Endothelial cell of umbilical vein (primary cell): ENCODE data around the gene RBP5. TPM values are rescaled to one million over a fixed set of nuclear protein-coding genes. Genes with fewer than 3 reads are reported as not detected.

ENCODE experiments used
- BruUV-seq: library from RNA; stranded (reverse); fragments of 400-500 nt; replicated peaks from 2 replicates; lab custom pipeline; 2021; lab: Mats Ljungman, UMichigan
- CTCF ChIA-PET: fragments of 300-600, 350-600 bp; sonication (Branson Sonifier 250); formaldehyde crosslinking; loops from one replicate; lab custom pipeline; 2021; ENCODE audit warnings: antibody characterized with exemption, inconsistent platforms; lab: Charles Lee
- POLR2A ChIA-PET: fragments of 300-600, 350-600 bp; sonication (Branson Sonifier 250); formaldehyde crosslinking; loops from one replicate; lab custom pipeline; 2021; ENCODE audit warnings: antibody characterized with exemption, inconsistent platforms; lab: Charles Lee
- DNase-seq: peaks from one replicate; pipeline ENCODE4 v3.0.0-alpha.2; 2011; ENCODE audit warnings: low read depth, low spot score
- FAIRE-seq: peaks from 2 replicates; lab custom pipeline; 2011; peaks lifted over from hg19 to GRCh38; lab: Jason Lieb, UNC
- H2AFZ ChIP-seq: 2 replicates; pipeline ENCODE4 v1.6.0; 2012; ENCODE audit warnings: low read depth, low read length, control low read depth, inconsistent platforms
- H3K27ac ChIP-seq: 2 replicates; pipeline ENCODE4 v1.5.1; 2011; ENCODE audit warnings: low read depth, mild to moderate bottlenecking, control low read depth, low read length, moderate library complexity; ENCODE audit not compliant: insufficient read depth
- H3K27me3 ChIP-seq, 2 experiments: 2 replicates each; pipeline versions ENCODE4 v1.6.0 to v1.6.1; 2011; ENCODE audit warnings: low read length in 2 of 2, mixed read lengths in 1 of 2; ENCODE audit not compliant: control insufficient read depth in 2 of 2, insufficient read depth in 2 of 2
- H3K36me3 ChIP-seq, 2 experiments: 2 replicates in 1 of 2; 3 replicates in 1 of 2; pipeline ENCODE4 v1.5.1; 2011; ENCODE audit warnings: low read length in 2 of 2, mild to moderate bottlenecking in 1 of 2, moderate library complexity in 1 of 2; ENCODE audit not compliant: control insufficient read depth in 2 of 2, insufficient read depth in 2 of 2; ENCODE audit errors: extremely low read depth in 1 of 2
- H3K4me1 ChIP-seq: 3 replicates; pipeline ENCODE4 v1.5.1; 2011; ENCODE audit warnings: mild to moderate bottlenecking, low read length; ENCODE audit not compliant: control insufficient read depth, insufficient read depth; ENCODE audit errors: extremely low read depth
- H3K4me2 ChIP-seq: 2 replicates; pipeline ENCODE4 v1.6.1; 2011; ENCODE audit warnings: low read length, control low read depth, mixed read lengths; ENCODE audit not compliant: insufficient read depth
- H3K4me3 ChIP-seq, 3 experiments: fragments of 200-600 bp in 1 of 3; sonication (generic), shearing (Covaris generic) in 1 of 3; replicated peaks in 1 of 3; 2 replicates each; pipeline ENCODE4 v1.5.1; 2011 to 2016; ENCODE audit warnings: control low read depth in 3 of 3, low read length in 3 of 3, mild to moderate bottlenecking in 2 of 3, inconsistent platforms in 1 of 3, low read depth in 1 of 3, moderate library complexity in 1 of 3; ENCODE audit not compliant: insufficient read depth in 1 of 3
- H3K79me2 ChIP-seq: 2 replicates; pipeline ENCODE4 v1.6.0; 2012; ENCODE audit warnings: low read length, inconsistent platforms; ENCODE audit not compliant: control insufficient read depth, insufficient read depth
- H3K9ac ChIP-seq: replicated peaks from 2 replicates; pipeline ENCODE3; 2011; ENCODE audit warnings: low read length, control low read depth; ENCODE audit not compliant: insufficient read depth; ENCODE audit errors: extremely low read depth
- H3K9me1 ChIP-seq: replicated peaks from 3 replicates; pipeline ENCODE4 v1.6.0; 2011; ENCODE audit warnings: mild to moderate bottlenecking, low read length; ENCODE audit not compliant: control insufficient read depth, insufficient read depth; ENCODE audit errors: extremely low read depth
- H3K9me3 ChIP-seq: replicated peaks from 2 replicates; pipeline ENCODE4 v1.5.1; 2012; ENCODE audit warnings: low read length, inconsistent platforms; ENCODE audit not compliant: control insufficient read depth, insufficient read depth
- H4K20me1 ChIP-seq: replicated peaks from 2 replicates; pipeline ENCODE3; 2011; ENCODE audit warnings: mild to moderate bottlenecking, low read length; ENCODE audit not compliant: control insufficient read depth, insufficient read depth; ENCODE audit errors: extremely low read depth
- EZH2 ChIP-seq: IDR thresholded peaks from 2 replicates; pipeline ENCODE4 v1.6.1; 2012; ENCODE audit warnings: borderline replicate concordance, low read depth, mild to moderate bottlenecking, moderate library complexity, low read length, inconsistent platforms; ENCODE audit not compliant: severe bottlenecking
- FOS ChIP-seq: IDR thresholded peaks from 2 replicates; pipeline ENCODE4 v1.6.1; 2011; ENCODE audit warnings: mild to moderate bottlenecking, low read length, moderate library complexity, borderline replicate concordance; ENCODE audit not compliant: insufficient read depth
- GATA2 ChIP-seq: IDR thresholded peaks from 2 replicates; pipeline ENCODE4 v1.7.0; 2011; ENCODE audit warnings: low read depth, mild to moderate bottlenecking, moderate library complexity, mixed read lengths, low read length; ENCODE audit not compliant: insufficient read length, insufficient read depth
- JUN ChIP-seq: IDR thresholded peaks from 2 replicates; pipeline ENCODE4 v1.6.1; 2011; ENCODE audit warnings: borderline replicate concordance, low read depth; ENCODE audit not compliant: insufficient read length, insufficient read depth
- MYC ChIP-seq: IDR thresholded peaks from one replicate; pipeline ENCODE4 v1.6.1; 2011; ENCODE audit warnings: mild to moderate bottlenecking, low read depth, low read length
- POLR2A ChIP-seq: IDR thresholded peaks from 2 replicates; pipeline ENCODE4 v1.6.1; 2012; ENCODE audit warnings: low read depth, mild to moderate bottlenecking, control low read depth, low read length
- POLR2AphosphoS5 ChIP-seq: IDR thresholded peaks from 2 replicates; pipeline ENCODE4 v1.6.1; 2012; ENCODE audit warnings: low read depth, mild to moderate bottlenecking, control low read depth, low read length, moderate library complexity; ENCODE audit not compliant: insufficient read depth
- dilution Hi-C: fragments of 300-500 bp; cut with MboI; formaldehyde crosslinking; loops from one replicate; pipeline ENCODE4 v1.15.0; 2019; ENCODE audit warnings: low sequenced_read_pairs; ENCODE audit not compliant: extremely low pct_ligation_motif_present
- intact Hi-C: fragments of 100-400 bp; cut with micrococcal nuclease; formaldehyde crosslinking; loops from one replicate; pipeline ENCODE4 v1.10.0; 2022
- polyA plus RNA-seq, 4 experiments: library from polyadenylated mRNA; depleted of rRNA in 3 of 4; stranded (reverse) in 3 of 4; unstranded in 1 of 4; fragments of >200 nt; gene quantifications; 2 replicates each; pipeline versions ENCODE4 v1.2.1 to v1.2.3, GENCODE V29; 2011 to 2012; ENCODE audit warnings: missing spikeins in 1 of 4
- total RNA-seq: library from RNA; stranded (reverse); gene quantifications from 2 replicates; pipeline ENCODE4 v1.2.3, GENCODE V29; 2021
- TF ChIP-seq, protein P1 (sequence below), 2 donors: IDR thresholded peaks; 1 replicate in 1 of 2; 2 replicates in 1 of 2; pipeline ENCODE4 v1.5.1; 2011; ENCODE audit warnings: low read length in 2 of 2, mild to moderate bottlenecking in 2 of 2, moderate library complexity in 2 of 2, control low read depth in 1 of 2, inconsistent platforms in 1 of 2, low read depth in 1 of 2; ENCODE audit not compliant: insufficient read depth in 1 of 2; ENCODE audit errors: extremely low read depth in 1 of 2
- TF ChIP-seq, protein P2 (sequence below): IDR thresholded peaks from 2 replicates; pipeline ENCODE4 v1.6.1; 2011; ENCODE audit not compliant: insufficient read depth, insufficient read length

RBP5 gene
- total and polyA plus RNA-seq, 2 donors (not counting 3 experiments of a cell fraction or from before 2014, with no cell fraction given) = 0.12 TPM; not detected in 1

DNA sequence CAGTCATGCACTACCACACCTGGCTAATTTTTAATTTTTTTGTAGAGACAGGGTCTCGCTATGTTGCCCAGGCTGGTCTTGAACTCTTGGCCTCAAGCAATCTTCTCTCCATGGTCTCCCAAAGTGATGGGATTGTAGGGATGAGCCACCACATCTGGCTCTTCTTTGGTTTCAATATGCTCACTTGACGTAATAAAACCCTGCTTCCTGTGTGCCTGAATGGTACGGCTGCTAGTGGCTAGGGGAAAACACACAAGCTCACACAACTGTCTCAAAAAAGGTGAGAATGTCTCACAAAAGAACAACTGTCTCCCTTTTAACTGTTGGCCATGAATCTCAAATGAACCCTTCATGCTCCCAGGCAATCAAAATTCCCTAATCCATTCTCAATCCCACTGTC is 53.2 kb downstream of the RBP5 start:
- Histone ChIP-seq H3K9ac (no peak overlapping the region), H3K27me3 (peaks cover 8 to 18% of the 10 kb centered on the region in 2 experiments), H4K20me1 (no peaks in the 10 kb centered on the region), H3K36me3 (no peaks in the 10 kb centered on the region), H3K27ac (no peak overlapping the region), H2AFZ (no peak overlapping the region), H3K4me2 (no peak overlapping the region), H3K9me1 (no peaks in the 10 kb centered on the region), H3K4me1 (no peaks in the 10 kb centered on the region), H3K79me2 (no peaks in the 10 kb centered on the region), H3K9me3 (no peaks in the 10 kb centered on the region), H3K4me3 (no peak overlapping the region)
- DNase-seq (no peak), FAIRE-seq (no peak)
- TF ChIP-seq MYC (no peak), POLR2AphosphoS5 (no peak), JUN (no peak), FOS (no peak), POLR2A (no peak), GATA2 (no peak), EZH2 (no peak)
- TF ChIP-seq, protein P1, sequence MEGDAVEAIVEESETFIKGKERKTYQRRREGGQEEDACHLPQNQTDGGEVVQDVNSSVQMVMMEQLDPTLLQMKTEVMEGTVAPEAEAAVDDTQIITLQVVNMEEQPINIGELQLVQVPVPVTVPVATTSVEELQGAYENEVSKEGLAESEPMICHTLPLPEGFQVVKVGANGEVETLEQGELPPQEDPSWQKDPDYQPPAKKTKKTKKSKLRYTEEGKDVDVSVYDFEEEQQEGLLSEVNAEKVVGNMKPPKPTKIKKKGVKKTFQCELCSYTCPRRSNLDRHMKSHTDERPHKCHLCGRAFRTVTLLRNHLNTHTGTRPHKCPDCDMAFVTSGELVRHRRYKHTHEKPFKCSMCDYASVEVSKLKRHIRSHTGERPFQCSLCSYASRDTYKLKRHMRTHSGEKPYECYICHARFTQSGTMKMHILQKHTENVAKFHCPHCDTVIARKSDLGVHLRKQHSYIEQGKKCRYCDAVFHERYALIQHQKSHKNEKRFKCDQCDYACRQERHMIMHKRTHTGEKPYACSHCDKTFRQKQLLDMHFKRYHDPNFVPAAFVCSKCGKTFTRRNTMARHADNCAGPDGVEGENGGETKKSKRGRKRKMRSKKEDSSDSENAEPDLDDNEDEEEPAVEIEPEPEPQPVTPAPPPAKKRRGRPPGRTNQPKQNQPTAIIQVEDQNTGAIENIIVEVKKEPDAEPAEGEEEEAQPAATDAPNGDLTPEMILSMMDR (IDR thresholded peaks at IDR 0.05; ENCODE audit: extremely low read depth in 1 of 2, insufficient read depth in 1 of 2, low read depth in 1 of 2, low read length in 2 of 2) = no peak
- TF ChIP-seq, protein P2, sequence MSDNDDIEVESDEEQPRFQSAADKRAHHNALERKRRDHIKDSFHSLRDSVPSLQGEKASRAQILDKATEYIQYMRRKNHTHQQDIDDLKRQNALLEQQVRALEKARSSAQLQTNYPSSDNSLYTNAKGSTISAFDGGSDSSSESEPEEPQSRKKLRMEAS = no peak
- intact Hi-C loops = no loop called here
- ChIA-PET CTCF (interaction anchor here (0.6 kb wide), 1 partner anchor 19 kb away, joined by 3 read pairs; no protein-coding TSS in a partner anchor), POLR2A (no interaction called here)
- no TSS peak for BruUV-seq
- dilution Hi-C loops = no loop called here
